GM23338 (cell line): ENCODE data around the gene IMMP2L. TPM values are rescaled to one million over a fixed set of nuclear protein-coding genes. Genes with fewer than 3 reads are reported as not detected.

Experiments
- ATAC-seq: fragments of 200-7000 bp; cut with Tn5 transposase; 3 replicates; pipeline ENCODE4 v1.9.1; 2020
- DNase-seq: peaks from one replicate; pipeline ENCODE4 v3.0.0-alpha.2; 2015; ENCODE audit warnings: low spot score
- H2AFZ ChIP-seq: fragments of 200-600 bp; sonication (generic); 2 replicates; pipeline ENCODE4 v1.8.0; 2016; ENCODE audit warnings: antibody characterized with exemption, mild to moderate bottlenecking, moderate library complexity
- H3F3A ChIP-seq: fragments of 200-600 bp; sonication (generic); replicated peaks from 2 replicates; pipeline ENCODE4 v1.8.0; 2017; ENCODE audit warnings: antibody characterized with exemption, mixed run types, low read depth
- H3K27ac ChIP-seq: fragments of 200-600 bp; sonication (generic); 2 replicates; pipeline ENCODE4 v1.6.1; 2016; ENCODE audit warnings: low read depth
- H3K27me3 ChIP-seq: fragments of 200-600 bp; sonication (generic); 2 replicates; pipeline ENCODE4 v1.8.0; 2016; ENCODE audit warnings: mild to moderate bottlenecking, mixed run types, moderate library complexity; ENCODE audit not compliant: insufficient read depth
- H3K36me3 ChIP-seq: fragments of 200-600 bp; sonication (generic); 2 replicates; pipeline ENCODE4 v1.8.0; 2016; ENCODE audit warnings: mild to moderate bottlenecking; ENCODE audit not compliant: insufficient read depth
- H3K4me1 ChIP-seq: fragments of 200-600 bp; sonication (generic); 2 replicates; pipeline ENCODE4 v1.8.0; 2016; ENCODE audit warnings: mild to moderate bottlenecking, moderate library complexity; ENCODE audit not compliant: insufficient read depth
- H3K4me2 ChIP-seq: fragments of 200-600 bp; sonication (generic); 2 replicates; pipeline ENCODE4 v1.7.1; 2017; ENCODE audit warnings: mixed run types
- H3K4me3 ChIP-seq: fragments of 200-600 bp; sonication (generic); 2 replicates; pipeline ENCODE4 v1.6.1; 2016; ENCODE audit warnings: mixed run types
- H3K79me2 ChIP-seq: fragments of 200-600 bp; sonication (generic); replicated peaks from 2 replicates; pipeline ENCODE4 v1.8.0; 2017; ENCODE audit warnings: mild to moderate bottlenecking; ENCODE audit not compliant: insufficient read depth
- H3K9me2 ChIP-seq: fragments of 200-600 bp; sonication (generic); 2 replicates; pipeline ENCODE4 v1.8.0; 2017; ENCODE audit not compliant: insufficient read depth
- H4K20me1 ChIP-seq: fragments of 200-600 bp; sonication (generic); replicated peaks from 2 replicates; pipeline ENCODE4 v1.8.0; 2017; ENCODE audit warnings: mild to moderate bottlenecking; ENCODE audit not compliant: insufficient read depth
- H3K27ac Mint-ChIP-seq: 2 replicates; pipeline ENCODE4 v1.8.0; 2020; ENCODE audit warnings: inconsistent platforms, mild to moderate bottlenecking, moderate library complexity, mixed read lengths
- H3K27me3 Mint-ChIP-seq: 3 replicates; pipeline ENCODE4 v1.8.0; 2022; ENCODE audit warnings: low read depth, mild to moderate bottlenecking, moderate library complexity, mixed read lengths, inconsistent platforms; ENCODE audit not compliant: insufficient read depth, poor library complexity
- H3K36me3 Mint-ChIP-seq: 3 replicates; pipeline ENCODE4 v1.8.0; 2021; ENCODE audit warnings: low read depth, mild to moderate bottlenecking, inconsistent platforms, moderate library complexity, mixed read lengths
- H3K4me1 Mint-ChIP-seq: 3 replicates; pipeline ENCODE4 v1.8.0; 2020; ENCODE audit warnings: mild to moderate bottlenecking, inconsistent platforms, mixed read lengths
- H3K4me3 Mint-ChIP-seq: 3 replicates; pipeline ENCODE4 v1.8.0; 2021; ENCODE audit warnings: moderate library complexity, mild to moderate bottlenecking, inconsistent platforms, mixed read lengths
- H3K9me3 Mint-ChIP-seq: 3 replicates; pipeline ENCODE4 v1.8.0; 2020; ENCODE audit warnings: moderate library complexity, mild to moderate bottlenecking, inconsistent platforms, mixed read lengths
- CREB1 ChIP-seq: fragments of 250-450 bp; sonication (Bioruptor Pico); IDR thresholded peaks from 2 replicates; pipeline ENCODE4 v1.5.0; 2020; ENCODE audit warnings: low read depth, mild to moderate bottlenecking, moderate library complexity
- CTCF ChIP-seq, 2 experiments: fragments of 200-600 bp in 1 of 2; sonication (generic) in 1 of 2; conservative IDR thresholded peaks; 2 replicates each; pipeline versions ENCODE4 v1.5.1 to v1.6.1; 2016 to 2017; ENCODE audit warnings: antibody characterized with exemption in 2 of 2, low read depth in 2 of 2, mild to moderate bottlenecking in 2 of 2, moderate library complexity in 1 of 2
- ETS1 ChIP-seq: IDR thresholded peaks from 2 replicates; pipeline ENCODE4 v1.6.1; 2016; ENCODE audit warnings: antibody characterized with exemption
- EZH2 ChIP-seq: fragments of 200-600 bp; sonication (generic); IDR thresholded peaks from one replicate; pipeline ENCODE4 v1.8.0; 2017; ENCODE audit warnings: antibody characterized with exemption, mild to moderate bottlenecking, low read depth; ENCODE audit not compliant: unreplicated experiment
- EZH2phosphoT487 ChIP-seq: fragments of 200-600 bp; sonication (generic); IDR thresholded peaks from one replicate; pipeline ENCODE4 v1.8.1; 2018; ENCODE audit warnings: antibody characterized with exemption; ENCODE audit not compliant: unreplicated experiment
- JUNB ChIP-seq: IDR thresholded peaks from one replicate; pipeline ENCODE4 v1.6.1; 2016; ENCODE audit warnings: antibody characterized with exemption; ENCODE audit not compliant: unreplicated experiment
- NANOG ChIP-seq: IDR thresholded peaks from 2 replicates; pipeline ENCODE4 v1.6.1; 2016; ENCODE audit warnings: antibody characterized with exemption, borderline replicate concordance
- POLR2AphosphoS5 ChIP-seq: IDR thresholded peaks from 2 replicates; pipeline ENCODE4 v1.6.1; 2016; ENCODE audit warnings: antibody characterized with exemption, low read depth
- REST ChIP-seq: IDR thresholded peaks from one replicate; pipeline ENCODE4 v1.6.1; 2018; ENCODE audit warnings: antibody characterized with exemption; ENCODE audit not compliant: unreplicated experiment
- STAT1 ChIP-seq: IDR thresholded peaks from one replicate; pipeline ENCODE4 v1.6.1; 2016; ENCODE audit warnings: antibody characterized with exemption; ENCODE audit not compliant: unreplicated experiment
- ZNF114 ChIP-seq: fragments of 250-450 bp; sonication (Bioruptor Pico); IDR thresholded peaks from 2 replicates; pipeline ENCODE4 v1.5.0; 2020; ENCODE audit warnings: mild to moderate bottlenecking, moderate library complexity
- ZNF331 ChIP-seq: fragments of 250-450 bp; sonication (Bioruptor Pico); IDR thresholded peaks from 2 replicates; pipeline ENCODE4 v1.5.0; 2020; ENCODE audit warnings: low read depth, mild to moderate bottlenecking, moderate library complexity
- ZNF462 ChIP-seq: fragments of 250-450 bp; sonication (Bioruptor Pico); IDR thresholded peaks from 2 replicates; pipeline ENCODE4 v1.5.0; 2020; ENCODE audit warnings: mild to moderate bottlenecking, moderate library complexity
- polyA plus RNA-seq: library from polyadenylated mRNA; unstranded; fragments of >200 nt; fragmentation: Nextera tagmentation; extraction: Ambion mirVana; gene quantifications from 2 replicates; pipeline ENCODE4 v1.2.1, GENCODE V29; 2016
- total RNA-seq: library from RNA; depleted of rRNA; stranded (reverse); fragments of >200 nt; shearing (Covaris generic); gene quantifications from 2 replicates; pipeline ENCODE4 v1.2.3, GENCODE V29; 2014

The IMMP2L gene
- total and polyA plus RNA-seq, 2 experiments from 2014 or later = 7.3 to 14.0 TPM

GRCh38 chr7:110767550-110768110 lies 794.7 kb downstream of the IMMP2L start:
- Mint-ChIP-seq H3K4me3 (no peak overlapping the region), H3K4me1 (peaks cover 18% of the 10 kb centered on the region), H3K36me3 (no peaks in the 10 kb centered on the region), H3K27ac (0 out of 2 replicates have a peak overlapping the region, but pooled peaks have one; percentile 2), H3K27me3 (no peaks in the 10 kb centered on the region), H3K9me3 (no peaks in the 10 kb centered on the region)
- Histone ChIP-seq H3K4me1 (peaks cover 10% of the 10 kb centered on the region; the same call in 1 of the 2 replicates), H3K4me2 (no peak overlapping the region), H3K27me3 (no peaks in the 10 kb centered on the region), H3K36me3 (no peaks in the 10 kb centered on the region), H3K4me3 (no peak overlapping the region), H3K79me2 (no peaks in the 10 kb centered on the region), H2AFZ (no peak overlapping the region), H3F3A (no peaks in the 10 kb centered on the region), H3K9me2 (no peaks in the 10 kb centered on the region; the same call in none of the 2 replicates), H4K20me1 (no peaks in the 10 kb centered on the region), H3K27ac (no peak overlapping the region)
- no peak for ATAC-seq
- TF ChIP-seq CREB1 (CRISPR knock-in tag) (no peak), NANOG (no peak), ZNF331 (CRISPR knock-in tag) (no peak), ETS1 (no peak), JUNB (no peak), ZNF114 (CRISPR knock-in tag) (no peak), CTCF (conservative IDR thresholded peaks at IDR 0.05; ENCODE audit: low read depth in 2 of 2) (no peak), REST (no peak), EZH2 (no peak), ZNF462 (CRISPR knock-in tag) (no peak), EZH2phosphoT487 (no peak), POLR2AphosphoS5 (no peak), STAT1 (no peak)
- no peak for DNase-seq
